ENCODE results near the gene FBXW10B.
"Not testable (repeated sequence)": the region's sequence is repeated elsewhere in the genome, so short reads cannot be mapped to it uniquely, and the experiment has no call there.

Gene FBXW10B

GRCh38 chr17:15630930-15631453, 11.5 kb upstream of the FBXW10B start:
- DNase-seq = not testable (repeated sequence)

- DNase-seq = not testable (repeated sequence)
Measured at GRCh38 chr17:15629991-15630390, 10.5 kb upstream of the FBXW10B start.

GRCh38 chr17:15623661-15624209, 4.2 kb upstream of the FBXW10B start:
- not testable (repeated sequence) for DNase-seq

GRCh38 chr17:15623255-15623654, 3.8 kb upstream of the FBXW10B start:
- DNase-seq = not testable (repeated sequence)

GRCh38 chr17:15622124-15622523, 2.6 kb upstream of the FBXW10B start:
- DNase-seq = not testable (repeated sequence)

GRCh38 chr17:15616828-15617227, 2.7 kb downstream of the FBXW10B start:
- DNase-seq = not testable (repeated sequence)

GRCh38 chr17:15615850-15616249, 3.7 kb downstream of the FBXW10B start:
- DNase-seq = not testable (repeated sequence)

- not testable (repeated sequence) for DNase-seq
Measured at GRCh38 chr17:15613111-15613510, 6.4 kb downstream of the FBXW10B start.

GRCh38 chr17:15592960-15593359, 26.5 kb downstream of the FBXW10B start:
- not testable (repeated sequence) for DNase-seq

GRCh38 chr17:15591986-15592385, 27.5 kb downstream of the FBXW10B start:
- not testable (repeated sequence) for DNase-seq

- not testable (repeated sequence) for DNase-seq
Measured at GRCh38 chr17:15590844-15591243, 28.7 kb downstream of the FBXW10B start.

- DNase-seq = not testable (repeated sequence)
Measured at GRCh38 chr17:15589544-15590536, 29.7 kb downstream of the FBXW10B start.

- not testable (repeated sequence) for DNase-seq
Measured at GRCh38 chr17:15588017-15588416, 31.5 kb downstream of the FBXW10B start.

- not testable (repeated sequence) for DNase-seq
Measured at GRCh38 chr17:15583313-15583712, 36.2 kb downstream of the FBXW10B start.

GRCh38 chr17:15581462-15581861, 38.0 kb downstream of the FBXW10B start:
- not testable (repeated sequence) for DNase-seq

- DNase-seq = not testable (repeated sequence)
Measured at GRCh38 chr17:15576848-15577247, 42.7 kb downstream of the FBXW10B start.

GRCh38 chr17:15574660-15575059, 44.8 kb downstream of the FBXW10B start:
- not testable (repeated sequence) for DNase-seq

- DNase-seq = peak; percentile 1
Measured at GRCh38 chr17:15573870-15574269, 45.6 kb downstream of the FBXW10B start.
